K562 (cell line): Measurements from ENCODE around the gene DPY19L3. TPM values are rescaled to one million over a fixed set of nuclear protein-coding genes. Genes with fewer than 3 reads are reported as not detected.

ENCODE experiments used
- EP400 ChIP-seq: fragments of 450-650 bp; IDR thresholded peaks from 2 replicates; pipeline ENCODE4 v1.6.1; 2017; ENCODE audit warnings: antibody characterized with exemption, mild to moderate bottlenecking, moderate library complexity
- ETV1 ChIP-seq: fragments of 450-650 bp; conservative IDR thresholded peaks from 2 replicates; pipeline ENCODE4 v1.6.1; 2016; ENCODE audit warnings: missing genetic modification characterization, control low read depth, low read depth, missing compliant biosample characterization
- FIP1L1 ChIP-seq: fragments of 200-400 bp; formaldehyde crosslinking; IDR thresholded peaks from 2 replicates; pipeline ENCODE4 v1.6.1; 2018; ENCODE audit warnings: mild to moderate bottlenecking, low read depth, low read length; ENCODE audit not compliant: poor library complexity, severe bottlenecking
- HDAC1 ChIP-seq, 2 experiments: fragments of 450-650 bp; IDR thresholded peaks; 2 replicates each; pipeline ENCODE4 v1.6.1; 2016 to 2017; ENCODE audit warnings: inconsistent platforms in 1 of 2, mild to moderate bottlenecking in 1 of 2, moderate library complexity in 1 of 2
- KDM5B ChIP-seq: fragments of 200-600 bp; sonication (generic); IDR thresholded peaks from 2 replicates; pipeline ENCODE4 v1.6.1; 2012; ENCODE audit warnings: low read depth, mild to moderate bottlenecking, moderate library complexity, low read length, control low read depth, inconsistent platforms; ENCODE audit not compliant: insufficient replicate concordance
- MECOM ChIP-seq: fragments of 250-450 bp; sonication (Bioruptor Pico); IDR thresholded peaks from 2 replicates; pipeline ENCODE4 v1.8.0; 2022; ENCODE audit warnings: inconsistent platforms
- NFIC ChIP-seq: fragments of 450-650 bp; IDR thresholded peaks from 2 replicates; pipeline ENCODE4 v1.6.1; 2017; ENCODE audit warnings: mild to moderate bottlenecking, inconsistent platforms
- POLR2B ChIP-seq: fragments of 450-650 bp; IDR thresholded peaks from 2 replicates; pipeline ENCODE4 v1.6.1; 2018; ENCODE audit warnings: low read depth; ENCODE audit not compliant: partially characterized antibody
- SIX5 ChIP-seq, 2 experiments: IDR thresholded peaks; 2 replicates each; pipeline ENCODE4 v1.6.1; 2011; ENCODE audit warnings: low read length in 2 of 2, borderline replicate concordance in 1 of 2, low read depth in 1 of 2, mild to moderate bottlenecking in 1 of 2, moderate library complexity in 1 of 2; ENCODE audit not compliant: insufficient read depth in 1 of 2
- SP1 ChIP-seq: sonication (generic); formaldehyde crosslinking; IDR thresholded peaks from 2 replicates; pipeline ENCODE4 v1.8.1; 2022; ENCODE audit warnings: mild to moderate bottlenecking, missing genetic modification reagents
- U2AF1 ChIP-seq: fragments of 200-400 bp; formaldehyde crosslinking; optimal IDR thresholded peaks from 2 replicates; pipeline ENCODE3; 2017; ENCODE audit warnings: mild to moderate bottlenecking, low read depth, low read length, moderate library complexity
- ZBTB1 ChIP-seq: sonication (generic); formaldehyde crosslinking; IDR thresholded peaks from 2 replicates; pipeline ENCODE4 v1.8.1; 2023; ENCODE audit warnings: missing genetic modification reagents, low read depth, mild to moderate bottlenecking, borderline replicate concordance
- polyA plus RNA-seq, 8 experiments: library from polyadenylated mRNA; depleted of rRNA in 4 of 8; stranded (reverse) in 5 of 8; unstranded in 3 of 8; fragments of >200 nt; fragmentation: Nextera tagmentation in 2 of 8; fragmentation: Illumina TruSeq in 1 of 8; extraction: Ambion mirVana in 2 of 8; extraction: Trizol in 1 of 8; gene quantifications; 2 replicates each; pipeline versions ENCODE4 v1.2.1 to v1.2.3, GENCODE V29; 2011 to 2014; ENCODE audit warnings: inconsistent platforms in 1 of 8, missing spikeins in 1 of 8
- total RNA-seq, 7 experiments: library from RNA; depleted of rRNA in 6 of 7; stranded (reverse); fragments of >200 nt in 6 of 7; fragmentation: Illumina TruSeq in 2 of 7; extraction: Trizol in 2 of 7; gene quantifications; 2 replicates each; pipeline versions ENCODE4 v1.2.1 to v1.2.3, GENCODE V29; 2011 to 2021; ENCODE audit warnings: low replicate concordance in 1 of 7
- TF ChIP-seq, protein P1 (sequence below): fragments of 450-650 bp; IDR thresholded peaks from 2 replicates; pipeline ENCODE4 v1.7.0; 2016; ENCODE audit warnings: borderline replicate concordance
- TF ChIP-seq, protein P2 (sequence below): sonication (generic); formaldehyde crosslinking; IDR thresholded peaks from 2 replicates; pipeline ENCODE4 v1.9.0; 2022; ENCODE audit warnings: mild to moderate bottlenecking, missing genetic modification reagents
- TF ChIP-seq, protein P3 (sequence below): conservative IDR thresholded peaks from 2 replicates; pipeline ENCODE4 v1.6.1; 2011; ENCODE audit warnings: low read depth, mild to moderate bottlenecking, low read length; ENCODE audit not compliant: control insufficient read depth
- TF ChIP-seq, protein P4 (sequence below), 2 experiments: fragments of 450-650 bp; IDR thresholded peaks; 2 replicates each; pipeline ENCODE4 v1.6.1; 2016
- TF ChIP-seq, protein P5 (sequence below): fragments of 250-450 bp; sonication (Bioruptor Pico); IDR thresholded peaks from 2 replicates; pipeline ENCODE4 v1.8.0; 2022; ENCODE audit warnings: moderate library complexity, mild to moderate bottlenecking, inconsistent platforms
- TF ChIP-seq, protein P6 (sequence below): fragments of 250-450 bp; sonication (Bioruptor Pico); IDR thresholded peaks from 2 replicates; pipeline ENCODE4 v1.8.0; 2021; ENCODE audit warnings: mild to moderate bottlenecking, moderate library complexity

Gene DPY19L3
- total and polyA plus RNA-seq, 9 of the 15 experiments (the other 6 are each of a cell fraction or from before 2014, with no cell fraction given), result 4.7 to 39.2 (median 22.0) TPM

DNA sequence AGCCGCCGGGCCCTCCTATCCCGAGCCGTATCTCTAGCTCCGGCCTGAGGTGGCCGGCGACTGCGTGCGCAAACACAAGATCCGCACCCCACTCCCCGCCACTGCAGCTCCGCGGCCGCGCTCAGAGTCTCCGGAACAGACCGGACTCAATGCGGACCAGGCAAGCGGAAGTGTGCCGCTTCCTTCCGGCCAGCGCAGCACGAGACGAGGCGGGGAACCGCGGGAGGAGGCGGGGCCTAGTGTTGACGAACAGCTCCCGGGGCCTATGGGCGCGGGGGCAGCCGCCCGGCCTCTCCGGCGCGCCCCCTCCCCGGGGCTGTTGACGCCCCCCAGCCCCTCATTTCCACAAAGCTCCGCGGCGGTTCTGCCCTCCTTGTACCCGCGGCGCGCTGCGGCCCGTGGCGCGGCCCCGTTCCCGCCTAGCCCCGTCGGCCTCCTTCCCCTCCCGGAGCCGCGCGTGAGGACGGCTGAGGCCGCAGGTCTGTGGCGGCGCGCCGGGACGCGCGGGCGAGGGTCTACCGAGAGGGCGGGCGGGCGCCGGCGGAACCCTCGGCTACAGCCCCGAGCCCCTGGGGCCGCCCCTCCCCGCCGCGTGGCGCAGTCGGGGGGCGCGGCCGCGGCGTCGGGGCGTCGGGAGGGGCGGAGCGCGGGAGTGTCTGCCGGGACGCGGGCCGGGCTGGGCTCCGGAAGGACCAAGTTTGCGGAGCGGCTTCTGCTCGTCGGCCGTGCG, at the start of gene DPY19L3 (continued):
- TF ChIP-seq, protein P1, sequence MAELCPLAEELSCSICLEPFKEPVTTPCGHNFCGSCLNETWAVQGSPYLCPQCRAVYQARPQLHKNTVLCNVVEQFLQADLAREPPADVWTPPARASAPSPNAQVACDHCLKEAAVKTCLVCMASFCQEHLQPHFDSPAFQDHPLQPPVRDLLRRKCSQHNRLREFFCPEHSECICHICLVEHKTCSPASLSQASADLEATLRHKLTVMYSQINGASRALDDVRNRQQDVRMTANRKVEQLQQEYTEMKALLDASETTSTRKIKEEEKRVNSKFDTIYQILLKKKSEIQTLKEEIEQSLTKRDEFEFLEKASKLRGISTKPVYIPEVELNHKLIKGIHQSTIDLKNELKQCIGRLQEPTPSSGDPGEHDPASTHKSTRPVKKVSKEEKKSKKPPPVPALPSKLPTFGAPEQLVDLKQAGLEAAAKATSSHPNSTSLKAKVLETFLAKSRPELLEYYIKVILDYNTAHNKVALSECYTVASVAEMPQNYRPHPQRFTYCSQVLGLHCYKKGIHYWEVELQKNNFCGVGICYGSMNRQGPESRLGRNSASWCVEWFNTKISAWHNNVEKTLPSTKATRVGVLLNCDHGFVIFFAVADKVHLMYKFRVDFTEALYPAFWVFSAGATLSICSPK, result no peak
- TF ChIP-seq, protein P2, sequence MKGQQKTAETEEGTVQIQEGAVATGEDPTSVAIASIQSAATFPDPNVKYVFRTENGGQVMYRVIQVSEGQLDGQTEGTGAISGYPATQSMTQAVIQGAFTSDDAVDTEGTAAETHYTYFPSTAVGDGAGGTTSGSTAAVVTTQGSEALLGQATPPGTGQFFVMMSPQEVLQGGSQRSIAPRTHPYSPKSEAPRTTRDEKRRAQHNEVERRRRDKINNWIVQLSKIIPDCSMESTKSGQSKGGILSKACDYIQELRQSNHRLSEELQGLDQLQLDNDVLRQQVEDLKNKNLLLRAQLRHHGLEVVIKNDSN (CRISPR knock-in tag), result 0 out of 2 replicates have a peak, but pooled peaks have one; percentile 28
- TF ChIP-seq, protein P3, sequence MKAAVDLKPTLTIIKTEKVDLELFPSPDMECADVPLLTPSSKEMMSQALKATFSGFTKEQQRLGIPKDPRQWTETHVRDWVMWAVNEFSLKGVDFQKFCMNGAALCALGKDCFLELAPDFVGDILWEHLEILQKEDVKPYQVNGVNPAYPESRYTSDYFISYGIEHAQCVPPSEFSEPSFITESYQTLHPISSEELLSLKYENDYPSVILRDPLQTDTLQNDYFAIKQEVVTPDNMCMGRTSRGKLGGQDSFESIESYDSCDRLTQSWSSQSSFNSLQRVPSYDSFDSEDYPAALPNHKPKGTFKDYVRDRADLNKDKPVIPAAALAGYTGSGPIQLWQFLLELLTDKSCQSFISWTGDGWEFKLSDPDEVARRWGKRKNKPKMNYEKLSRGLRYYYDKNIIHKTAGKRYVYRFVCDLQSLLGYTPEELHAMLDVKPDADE, result peak; percentile 83
- TF ChIP-seq ZBTB1 (CRISPR knock-in tag) (no peak), HDAC1 (IDR thresholded peaks at IDR 0.05) (peak in 1 of 2 experiments; percentile 53; a peak in 2 of 4 replicates), FIP1L1 (peak; percentile 63), POLR2B (peak; percentile 88), SIX5 (IDR thresholded peaks at IDR 0.05; ENCODE audit: borderline replicate concordance in 1 of 2, insufficient read depth in 1 of 2, low read depth in 1 of 2, low read length in 2 of 2) (no peak), U2AF1 (peak; percentile 88), ETV1 (tag) (peak; percentile 98), EP400 (peak; percentile 95), NFIC (peak; percentile 42; the same call in 1 of the 2 replicates), SP1 (peak; percentile 73), MECOM (no peak), KDM5B (peak; percentile 77)
- TF ChIP-seq, protein P4, sequence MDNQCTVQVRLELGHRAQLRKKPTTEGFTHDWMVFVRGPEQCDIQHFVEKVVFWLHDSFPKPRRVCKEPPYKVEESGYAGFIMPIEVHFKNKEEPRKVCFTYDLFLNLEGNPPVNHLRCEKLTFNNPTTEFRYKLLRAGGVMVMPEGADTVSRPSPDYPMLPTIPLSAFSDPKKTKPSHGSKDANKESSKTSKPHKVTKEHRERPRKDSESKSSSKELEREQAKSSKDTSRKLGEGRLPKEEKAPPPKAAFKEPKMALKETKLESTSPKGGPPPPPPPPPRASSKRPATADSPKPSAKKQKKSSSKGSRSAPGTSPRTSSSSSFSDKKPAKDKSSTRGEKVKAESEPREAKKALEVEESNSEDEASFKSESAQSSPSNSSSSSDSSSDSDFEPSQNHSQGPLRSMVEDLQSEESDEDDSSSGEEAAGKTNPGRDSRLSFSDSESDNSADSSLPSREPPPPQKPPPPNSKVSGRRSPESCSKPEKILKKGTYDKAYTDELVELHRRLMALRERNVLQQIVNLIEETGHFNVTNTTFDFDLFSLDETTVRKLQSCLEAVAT (IDR thresholded peaks at IDR 0.05), result peak in 1 of 2 experiments; percentile 25; a peak in 1 of 4 replicates
- TF ChIP-seq, protein P5, sequence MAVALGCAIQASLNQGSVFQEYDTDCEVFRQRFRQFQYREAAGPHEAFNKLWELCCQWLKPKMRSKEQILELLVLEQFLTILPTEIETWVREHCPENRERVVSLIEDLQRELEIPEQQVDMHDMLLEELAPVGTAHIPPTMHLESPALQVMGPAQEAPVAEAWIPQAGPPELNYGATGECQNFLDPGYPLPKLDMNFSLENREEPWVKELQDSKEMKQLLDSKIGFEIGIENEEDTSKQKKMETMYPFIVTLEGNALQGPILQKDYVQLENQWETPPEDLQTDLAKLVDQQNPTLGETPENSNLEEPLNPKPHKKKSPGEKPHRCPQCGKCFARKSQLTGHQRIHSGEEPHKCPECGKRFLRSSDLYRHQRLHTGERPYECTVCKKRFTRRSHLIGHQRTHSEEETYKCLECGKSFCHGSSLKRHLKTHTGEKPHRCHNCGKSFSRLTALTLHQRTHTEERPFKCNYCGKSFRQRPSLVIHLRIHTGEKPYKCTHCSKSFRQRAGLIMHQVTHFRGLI, result no peak
- TF ChIP-seq, protein P6, sequence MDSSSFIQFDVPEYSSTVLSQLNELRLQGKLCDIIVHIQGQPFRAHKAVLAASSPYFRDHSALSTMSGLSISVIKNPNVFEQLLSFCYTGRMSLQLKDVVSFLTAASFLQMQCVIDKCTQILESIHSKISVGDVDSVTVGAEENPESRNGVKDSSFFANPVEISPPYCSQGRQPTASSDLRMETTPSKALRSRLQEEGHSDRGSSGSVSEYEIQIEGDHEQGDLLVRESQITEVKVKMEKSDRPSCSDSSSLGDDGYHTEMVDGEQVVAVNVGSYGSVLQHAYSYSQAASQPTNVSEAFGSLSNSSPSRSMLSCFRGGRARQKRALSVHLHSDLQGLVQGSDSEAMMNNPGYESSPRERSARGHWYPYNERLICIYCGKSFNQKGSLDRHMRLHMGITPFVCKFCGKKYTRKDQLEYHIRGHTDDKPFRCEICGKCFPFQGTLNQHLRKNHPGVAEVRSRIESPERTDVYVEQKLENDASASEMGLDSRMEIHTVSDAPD (CRISPR knock-in tag), result no peak
